NCI-H1694 treated with DMSO at 0.1 percent for 48 hours (cell line): ENCODE measurements around the gene TFAP2A.

Source experiments
- DNase-seq: peaks from one replicate; lab custom pipeline; 2025; lab: John Stamatoyannopoulos, UW

Gene TFAP2A

DNA sequence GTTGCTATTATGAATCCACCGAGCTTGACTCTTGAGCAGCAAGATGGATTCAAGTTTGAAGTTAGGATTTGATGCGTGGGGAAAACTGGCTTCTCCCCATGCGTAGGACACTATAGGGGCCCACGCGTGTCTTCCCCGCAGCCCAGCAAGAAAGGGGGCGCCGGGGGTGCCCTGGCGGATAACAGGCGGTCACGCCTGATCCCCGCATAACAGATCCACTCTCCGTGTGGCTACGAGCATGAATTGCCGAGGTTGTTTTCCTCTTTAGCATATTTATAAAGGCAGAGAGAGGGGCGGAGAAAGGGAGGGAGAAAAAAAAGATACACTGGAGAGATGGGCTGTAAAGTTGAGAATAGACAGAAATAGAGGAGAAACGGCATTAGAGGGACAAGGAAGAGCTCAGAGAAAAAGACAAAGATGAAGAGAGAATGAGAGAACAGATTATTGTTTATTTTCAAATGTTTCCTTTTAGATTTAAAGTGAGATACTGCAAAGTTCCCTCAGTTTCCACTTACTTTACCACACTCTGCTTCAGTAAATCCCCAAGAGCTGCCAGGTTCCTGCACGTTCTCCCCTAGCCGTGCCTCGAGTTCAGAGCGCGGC is 32.0 kb downstream of the TFAP2A start:
- no peak for DNase-seq

DNA sequence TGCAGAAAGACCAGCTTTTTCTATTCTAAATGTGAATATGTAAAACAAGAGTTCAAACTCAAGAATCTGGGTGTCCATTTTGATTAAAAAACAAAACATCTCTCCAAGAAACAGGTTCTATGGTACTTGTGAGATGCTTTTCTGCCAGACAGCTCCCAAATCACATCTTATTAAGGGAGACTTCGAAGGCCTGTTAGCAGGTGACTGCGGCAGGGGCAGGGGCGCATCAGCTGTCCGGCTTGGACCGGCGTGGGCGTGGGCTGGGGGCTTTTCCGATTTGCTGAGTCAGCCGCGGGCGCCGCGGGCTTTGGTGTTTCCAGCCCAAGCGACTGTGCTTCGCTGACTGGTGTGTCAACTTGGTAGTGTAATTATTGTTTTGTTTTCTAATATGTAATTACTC is 32.6 kb downstream of the TFAP2A start:
- no peak for DNase-seq

DNA sequence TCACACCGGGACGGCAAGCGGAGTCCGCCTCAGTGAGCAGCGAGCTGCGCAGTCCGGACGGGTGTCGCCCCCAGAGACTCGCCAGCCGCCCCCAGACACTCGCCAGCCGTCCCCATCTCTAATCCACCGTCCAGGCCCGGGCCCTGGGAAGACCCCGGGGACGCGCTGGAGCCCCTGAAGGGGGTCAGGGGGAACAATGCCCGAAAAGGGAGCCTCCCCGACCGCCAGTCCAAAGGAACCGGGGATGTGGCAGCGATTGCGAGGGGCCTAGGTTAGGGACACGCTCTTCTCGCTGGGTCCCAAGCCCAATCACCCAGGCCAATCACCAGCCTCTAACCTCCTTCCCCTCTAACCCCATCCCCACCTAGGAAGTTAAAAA is 33.1 kb downstream of the TFAP2A start:
- DNase-seq, result no peak

- DNase-seq, result no peak
Measured at GRCh38 chr6:10381133-10381829, 33.6 kb downstream of the TFAP2A start.

GRCh38 chr6:10375391-10375969 is 39.4 kb downstream of the TFAP2A start:
- DNase-seq, result no peak

- no peak for DNase-seq
Measured at GRCh38 chr6:10373642-10374359, 41.1 kb downstream of the TFAP2A start.

DNA sequence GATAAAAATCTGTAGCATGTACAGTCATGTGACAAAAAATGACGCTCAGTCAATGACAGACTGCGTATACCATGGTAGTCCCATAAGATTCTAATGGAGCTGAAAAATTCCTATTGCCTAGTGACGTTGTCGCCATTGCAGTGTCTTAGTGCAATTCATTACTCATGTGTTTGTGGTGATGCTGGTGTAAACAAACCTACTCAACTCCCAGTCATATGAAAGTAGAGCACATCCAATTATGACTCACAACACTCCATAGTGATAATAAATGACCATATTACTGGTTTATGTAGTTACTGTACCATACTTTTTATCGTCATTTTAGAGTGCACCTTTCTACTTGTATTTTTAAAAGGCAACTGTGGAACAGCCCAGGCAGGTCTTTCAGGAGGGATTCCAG is 45.0 kb downstream of the TFAP2A start:
- DNase-seq, result no peak

- no peak for DNase-seq
Measured at GRCh38 chr6:10368861-10369260, 46.0 kb downstream of the TFAP2A start.

- no peak for DNase-seq
Measured at GRCh38 chr6:10363911-10364310, 51.0 kb downstream of the TFAP2A start.

DNA sequence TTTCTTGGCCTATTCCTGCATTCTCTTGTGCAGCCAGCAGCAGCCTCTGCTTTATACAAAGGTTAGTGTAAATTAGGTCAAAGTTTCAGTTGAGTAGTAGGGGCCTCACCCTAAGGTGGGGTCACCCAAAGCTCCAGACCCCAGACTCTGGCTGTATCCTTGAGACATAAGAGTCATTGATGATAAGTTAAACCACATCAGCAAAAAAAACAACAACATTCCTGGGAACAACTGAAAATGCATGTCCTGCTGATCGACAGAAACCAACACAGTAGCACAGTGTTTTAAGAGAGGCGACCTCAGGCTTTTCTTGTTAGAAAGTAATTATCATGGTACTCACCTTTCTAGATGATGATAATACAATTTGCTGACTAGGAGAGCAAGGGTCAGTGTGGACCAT is 52.6 kb downstream of the TFAP2A start:
- no peak for DNase-seq

DNA sequence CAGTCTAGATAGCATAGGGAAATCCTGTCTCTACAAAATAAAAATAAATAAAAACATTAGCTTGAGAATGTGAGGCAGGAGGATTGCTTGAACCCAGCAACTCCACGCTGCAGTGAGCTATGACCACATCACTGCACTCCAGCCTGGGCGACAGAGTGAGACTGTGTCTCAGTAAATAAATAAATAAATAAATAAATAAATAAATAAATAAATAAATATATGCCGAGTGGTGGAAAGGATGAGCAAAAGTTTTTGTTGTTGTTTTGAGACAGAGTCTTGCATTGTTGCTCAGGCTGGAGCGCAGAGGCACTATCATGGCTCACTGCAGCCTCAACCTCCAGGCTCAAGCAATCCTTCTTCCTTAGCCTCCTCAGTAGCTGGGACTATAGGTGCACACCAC is 53.4 kb downstream of the TFAP2A start:
- DNase-seq, result no peak

GRCh38 chr6:10359581-10359980 is 55.3 kb downstream of the TFAP2A start:
- no peak for DNase-seq

DNA sequence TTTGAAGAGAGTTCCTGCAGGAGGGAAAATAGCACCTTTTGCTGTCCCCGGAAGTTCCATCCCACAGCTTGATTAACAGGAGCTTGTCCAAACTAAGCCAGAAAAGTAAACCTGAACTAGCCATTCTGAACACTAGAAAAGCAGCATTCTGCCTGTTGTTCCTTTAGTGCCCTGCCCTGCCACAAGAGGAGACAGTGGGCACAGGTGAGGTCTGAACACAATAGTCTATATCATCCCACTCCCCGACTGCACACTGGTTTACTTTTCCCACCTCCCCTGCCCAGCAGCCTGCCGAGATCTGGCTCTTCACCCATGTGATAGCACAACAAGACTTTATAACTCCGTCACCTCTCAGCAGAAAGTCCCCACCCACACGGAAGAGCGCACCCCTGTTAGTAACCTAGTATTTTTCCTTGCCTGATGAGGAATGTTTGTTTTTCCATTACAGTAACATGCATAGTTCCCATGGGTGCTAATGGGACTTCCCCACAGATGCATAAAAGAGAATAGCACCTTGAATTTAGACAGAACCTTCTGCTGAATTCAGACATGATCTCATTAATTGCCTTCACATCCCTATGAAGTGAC is 59.7 kb downstream of the TFAP2A start:
- no peak for DNase-seq

DNA sequence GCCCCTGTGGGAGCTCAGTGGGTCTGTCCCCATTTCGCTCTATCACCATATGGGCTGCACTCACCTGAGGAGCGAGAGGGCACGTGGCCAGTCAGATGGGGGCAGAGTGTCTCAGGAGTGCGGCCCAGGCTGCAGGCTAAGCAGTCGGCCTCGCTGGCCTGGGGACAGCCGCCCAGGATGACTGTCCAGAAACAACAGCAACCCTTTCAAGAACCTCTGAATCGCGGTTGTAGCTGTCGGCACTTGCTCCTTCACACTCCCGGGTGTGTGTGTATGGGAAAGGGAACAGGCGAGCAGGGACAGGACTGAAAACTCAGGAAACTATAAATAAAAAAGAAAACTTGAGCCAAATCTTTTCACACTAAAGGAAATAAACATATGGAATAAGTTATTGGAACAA is 63.1 kb downstream of the TFAP2A start:
- DNase-seq, result no peak

- no peak for DNase-seq
Measured at GRCh38 chr6:10350720-10351119, 64.2 kb downstream of the TFAP2A start.

DNA sequence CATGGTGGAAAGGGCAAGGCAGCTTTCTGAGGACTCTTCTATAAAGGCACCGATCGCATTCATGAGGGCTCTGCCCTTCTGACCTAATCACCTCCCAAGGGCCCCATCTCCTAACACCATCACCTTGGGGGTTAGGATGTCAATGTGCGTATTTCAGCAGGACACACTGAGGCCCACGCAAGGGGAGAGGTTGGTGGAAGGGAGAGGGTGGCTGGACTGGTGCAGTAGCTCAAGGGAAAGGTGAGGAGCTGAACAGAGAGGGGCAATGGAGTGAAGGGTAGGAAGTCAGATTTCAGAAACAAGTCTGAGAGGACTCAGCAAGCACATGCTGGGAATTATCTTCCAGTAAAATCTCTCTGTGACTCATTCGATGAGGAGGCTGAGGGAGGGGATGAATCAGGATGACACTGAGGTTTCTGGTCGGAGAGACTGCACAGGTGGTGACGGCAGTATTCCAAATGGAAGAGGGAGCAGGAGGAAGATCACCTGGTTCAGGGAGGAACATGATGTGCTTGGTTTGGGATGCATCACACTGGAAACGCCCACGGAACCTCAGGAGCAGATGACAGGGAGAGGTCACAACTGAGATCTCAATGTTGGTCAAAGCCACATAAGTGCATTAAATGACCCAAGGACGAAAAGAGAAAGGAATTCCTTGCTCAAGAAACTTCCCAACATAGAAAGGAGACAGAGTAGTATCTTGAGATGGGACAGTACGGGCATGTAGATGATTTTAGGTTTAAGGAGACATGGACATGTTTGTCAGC is 67.1 kb downstream of the TFAP2A start:
- no peak for DNase-seq
